ENCODE measurements around the gene C15orf40.
A peak's percentile ranks its signal among the peaks of the same experiment; 100 is the strongest.

Gene C15orf40

DNA sequence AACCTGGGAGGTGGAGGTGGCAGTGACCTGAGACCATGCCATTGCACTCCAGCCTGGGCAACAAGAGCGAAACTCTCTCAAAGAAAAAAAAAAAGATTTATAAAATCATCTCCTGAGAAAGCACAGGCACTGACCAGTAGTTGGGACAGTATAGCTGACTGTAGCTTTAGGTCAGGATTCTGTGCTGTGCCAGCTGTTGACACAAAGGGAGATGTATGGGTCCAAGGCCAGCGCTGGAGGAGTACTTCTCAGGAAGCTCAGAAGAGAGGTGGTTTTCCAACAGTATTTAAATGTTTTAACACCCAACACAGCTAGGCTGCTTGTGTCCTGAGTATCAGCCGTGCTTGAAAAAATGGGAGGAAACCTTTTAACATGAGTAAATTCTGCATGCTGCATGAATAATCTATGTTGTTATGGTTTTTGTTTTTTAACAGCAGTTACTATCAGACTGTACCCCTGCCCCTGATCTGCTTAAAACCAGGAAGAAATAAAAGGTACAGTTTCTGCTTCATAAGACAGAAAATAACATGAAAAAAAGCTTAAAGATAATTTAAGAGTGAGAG, 18.9 kb downstream of the C15orf40 start:
- DNase-seq: no peak

GRCh38 chr15:82986442-82986780, 25.0 kb downstream of the C15orf40 start:
- no peak for DNase-seq

DNA sequence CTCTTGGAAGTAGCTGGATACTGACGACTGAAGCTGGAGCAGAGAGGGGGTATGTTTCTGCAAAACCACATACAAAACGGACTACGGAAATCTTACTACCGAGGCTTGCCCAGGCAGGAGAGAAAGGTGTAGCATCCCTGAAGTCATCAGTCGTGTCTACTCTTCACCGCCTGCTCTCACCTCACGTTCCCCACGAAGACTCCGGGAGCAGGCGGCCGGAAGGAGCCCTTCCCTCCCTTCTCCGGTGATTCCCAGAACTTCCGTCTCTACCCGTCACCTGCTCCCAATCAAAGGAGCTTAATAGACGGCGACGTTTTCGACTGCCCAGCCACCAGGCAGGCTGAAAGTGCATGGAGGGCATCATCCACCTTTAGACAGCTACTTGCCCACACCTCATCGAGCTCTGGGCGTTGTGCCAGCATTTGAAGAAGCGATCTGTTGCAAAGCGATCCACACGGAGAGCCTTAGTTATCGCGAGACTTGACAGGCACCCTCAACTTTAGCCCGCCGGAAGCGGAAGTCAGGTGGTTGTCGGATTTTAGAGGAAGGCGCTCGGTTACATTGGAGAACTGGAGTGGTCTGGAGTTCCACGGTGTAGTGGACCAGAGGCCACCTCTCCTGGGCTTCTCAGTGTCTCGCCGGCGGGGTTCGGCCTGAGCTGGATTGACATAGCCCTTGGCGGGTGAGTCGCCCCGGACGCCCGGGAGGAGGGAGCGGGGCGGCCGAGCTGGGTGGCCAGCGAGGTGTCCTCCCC, 25.6 kb downstream of the C15orf40 start, which contains the start of gene RAMAC:
Gene RAMAC (plus strand): TSS at position 523 of the 754 bp plus-strand sequence. CDS start 2,809 bp downstream, outside the sequence.
- DNase-seq: peak; percentile 90 to 92

DNA sequence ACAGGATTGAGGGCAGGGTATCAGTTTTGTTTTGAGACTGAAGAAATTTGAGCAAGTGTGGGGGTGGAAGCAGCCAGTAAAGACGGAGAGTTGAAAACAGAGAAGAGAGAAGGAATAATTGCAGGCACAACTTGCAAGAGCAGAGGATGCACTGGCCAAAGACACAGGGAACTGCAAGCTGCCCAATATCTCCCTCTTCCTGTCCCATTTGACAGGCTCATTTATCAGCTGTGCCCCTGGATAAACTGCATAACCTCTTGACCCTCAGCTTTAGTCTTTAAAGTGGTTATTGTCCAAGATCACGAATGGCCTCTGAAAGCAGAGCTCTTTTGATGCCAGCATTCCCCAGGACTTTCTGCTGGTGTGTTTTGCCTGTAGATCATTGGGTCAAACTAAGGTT, 30.5 kb downstream of the C15orf40 start:
- DNase-seq: no peak

- DNase-seq: no peak
Observed at GRCh38 chr15:82979726-82980125, 31.7 kb downstream of the C15orf40 start.

DNA sequence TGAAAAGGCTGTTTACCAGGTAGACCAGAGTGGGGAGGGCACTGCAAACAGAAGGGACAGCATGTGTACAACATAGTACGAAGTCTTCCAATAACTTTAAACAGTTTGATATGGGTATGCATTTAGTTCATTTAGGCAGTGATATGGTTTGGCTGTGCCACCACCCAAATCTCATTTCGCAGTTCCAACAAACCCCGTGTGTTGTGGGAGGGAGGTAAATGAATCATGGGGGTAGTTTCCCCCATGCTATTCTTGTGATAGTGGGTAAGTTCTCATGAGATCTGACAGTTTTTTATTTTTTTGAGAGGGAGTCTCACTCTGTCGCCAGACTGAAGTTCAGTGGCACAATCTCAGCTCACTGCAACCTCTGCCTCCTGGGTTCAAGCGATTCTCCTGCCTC, 33.0 kb downstream of the C15orf40 start:
- DNase-seq: no peak

GRCh38 chr15:82977076-82977475, 34.4 kb downstream of the C15orf40 start:
- DNase-seq: no peak

GRCh38 chr15:82972990-82973389, 38.4 kb downstream of the C15orf40 start:
- no peak for DNase-seq

GRCh38 chr15:82971218-82971984, 40.0 kb downstream of the C15orf40 start:
- DNase-seq: no peak

GRCh38 chr15:82970696-82971095, 40.7 kb downstream of the C15orf40 start:
- no peak for DNase-seq

DNA sequence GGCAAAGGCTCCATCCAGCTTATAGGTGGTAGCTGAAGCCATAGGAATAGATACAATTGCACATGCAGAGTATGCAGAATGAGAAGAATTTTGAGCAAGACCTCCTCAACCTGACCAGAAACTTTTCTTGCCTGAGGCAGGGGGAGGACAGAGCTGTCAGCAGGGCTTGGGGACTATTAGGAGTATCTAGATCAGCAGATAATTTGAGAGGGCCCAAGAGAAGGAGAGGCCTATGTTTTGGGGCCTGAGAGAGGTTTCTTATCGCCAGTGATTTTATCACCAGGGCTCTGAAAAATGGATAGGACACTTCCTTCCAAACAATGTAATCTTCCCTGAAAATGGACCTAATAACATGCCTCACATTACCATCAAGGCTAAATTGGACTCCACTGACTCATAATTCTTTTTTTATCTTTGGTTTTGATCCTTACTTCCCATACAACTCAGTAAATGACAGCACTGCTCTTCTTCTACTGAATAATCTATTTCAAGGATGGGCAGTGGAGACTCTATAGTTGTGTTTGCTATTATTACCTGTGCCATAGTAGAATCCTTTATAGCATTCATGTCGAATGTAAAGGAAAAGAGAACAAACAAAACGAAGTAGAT, 41.3 kb downstream of the C15orf40 start:
- no peak for DNase-seq

- DNase-seq: no peak
Observed at GRCh38 chr15:82969353-82969752, 42.1 kb downstream of the C15orf40 start.

DNA sequence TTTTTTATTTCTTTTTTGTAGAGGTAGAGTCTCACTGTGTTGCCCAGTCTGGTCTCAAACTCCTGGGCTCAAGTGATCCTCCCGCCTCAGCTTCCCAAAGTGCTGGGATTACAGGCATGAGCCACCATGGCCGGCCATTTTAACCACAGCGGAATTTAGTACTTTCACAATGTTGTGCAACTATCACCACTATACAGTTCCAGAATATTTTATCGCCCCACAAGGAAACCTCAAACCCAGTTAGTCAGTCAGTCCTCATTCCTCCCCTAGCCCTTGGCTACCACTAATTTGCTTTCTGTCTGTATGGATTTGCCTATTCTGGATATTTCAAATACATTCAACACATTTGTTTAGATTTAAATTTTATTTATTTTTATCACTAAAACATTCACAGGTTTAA, 43.4 kb downstream of the C15orf40 start:
- no peak for DNase-seq

- DNase-seq: peak in 1 of 2 experiments; percentile 30
Observed at GRCh38 chr15:82966671-82967071, 44.8 kb downstream of the C15orf40 start.

- DNase-seq: no peak
Observed at GRCh38 chr15:82964890-82965289, 46.5 kb downstream of the C15orf40 start.

DNA sequence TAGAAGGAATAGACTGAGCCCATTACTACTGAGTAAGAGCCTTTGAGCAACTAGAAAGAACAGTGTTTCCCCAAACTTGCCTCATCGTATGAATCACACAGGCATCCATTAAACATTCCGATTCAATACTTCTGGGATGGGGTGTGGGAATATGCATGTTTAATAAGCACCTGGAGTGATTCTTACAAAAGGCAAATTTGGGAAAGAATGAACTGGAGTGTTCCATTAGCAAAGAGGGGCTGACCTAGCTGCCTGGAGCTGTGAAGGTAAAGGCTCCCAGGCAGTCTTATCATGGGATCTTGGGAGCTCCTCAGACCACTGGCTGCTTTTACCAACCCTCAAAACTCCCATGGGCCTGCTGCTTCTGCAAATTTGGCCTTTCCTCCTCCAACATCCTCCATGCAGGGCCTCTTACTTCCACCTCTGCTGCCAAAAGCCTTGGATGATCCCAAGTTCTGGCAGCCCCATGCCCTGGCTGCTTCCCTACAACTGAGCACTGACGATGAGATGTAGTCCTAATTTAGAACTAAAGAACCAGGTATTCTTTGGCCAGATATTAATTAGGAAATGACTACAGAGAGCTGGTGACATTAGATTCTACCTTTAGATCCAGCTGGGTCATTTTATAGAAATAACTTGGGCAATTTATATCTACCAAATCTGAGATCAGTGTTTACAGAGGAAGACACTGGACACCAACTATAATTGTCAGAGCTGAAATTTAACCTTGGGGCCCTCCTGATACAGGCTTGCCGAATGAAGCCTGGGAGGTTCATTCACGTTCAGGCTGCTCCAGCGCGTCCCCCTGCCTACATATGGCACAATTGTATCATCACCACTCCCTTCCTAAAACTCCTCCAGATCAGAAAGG, 47.7 kb downstream of the C15orf40 start:
- no peak for DNase-seq

- no peak for DNase-seq
Observed at GRCh38 chr15:82960766-82961165, 50.7 kb downstream of the C15orf40 start.

DNA sequence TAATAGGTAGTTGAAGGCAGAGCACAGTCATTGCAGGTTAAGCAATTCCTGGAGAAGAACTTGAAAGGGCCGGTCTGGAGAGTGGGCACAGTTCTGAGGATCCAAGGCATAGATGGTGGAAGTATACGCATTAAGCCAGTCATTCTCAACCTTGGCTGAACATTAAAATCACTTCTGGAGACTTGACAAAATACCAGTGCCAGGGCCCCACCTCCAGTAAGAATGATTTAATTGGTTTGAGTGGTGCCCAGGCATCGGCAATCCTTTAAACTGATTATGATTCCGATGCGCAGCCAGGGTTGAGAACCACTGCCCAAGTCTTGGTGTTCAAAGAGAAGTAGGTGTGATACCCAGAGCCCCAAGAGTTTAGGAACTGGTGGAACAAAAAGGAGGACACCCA, 52.0 kb downstream of the C15orf40 start:
- DNase-seq: no peak

GRCh38 chr15:82958638-82959037, 52.8 kb downstream of the C15orf40 start:
- no peak for DNase-seq

GRCh38 chr15:82952158-82953081, 59.0 kb downstream of the C15orf40 start, which contains the start of gene HOMER2:
Gene HOMER2 (minus strand): TSS chr15:82952720. CDS start chr15:82952535, 185 bp downstream.
- peak; percentile 16 to 18 for DNase-seq

GRCh38 chr15:82951472-82952157, 59.8 kb downstream of the C15orf40 start:
- no peak for DNase-seq

Data from activated CD4-positive, alpha-beta T cell treated with anti-CD3 and anti-CD28 coated beads, Interleukin-2, amount 50 U/mL, for 48 hours (primary cell).